OCI-LY1 (cell line): ENCODE data around the gene AOAH.

ENCODE experiments used
- H2AFZ ChIP-seq: fragments of 200-600 bp; sonication (generic), shearing (Covaris generic); 2 replicates; pipeline ENCODE4 v1.6.0; 2014; ENCODE audit warnings: antibody characterized with exemption, mild to moderate bottlenecking, low read length
- H3F3A ChIP-seq: fragments of 200-600 bp; sonication (generic), shearing (Covaris generic); 2 replicates; pipeline ENCODE4 v1.6.0; 2014; ENCODE audit warnings: mild to moderate bottlenecking, antibody characterized with exemption, low read length, moderate library complexity; ENCODE audit not compliant: insufficient read depth
- H3K27ac ChIP-seq: fragments of 200-600 bp; sonication (generic); 2 replicates; pipeline ENCODE4 v1.5.1; 2014; ENCODE audit warnings: low read length, mixed run types, mild to moderate bottlenecking, low read depth; ENCODE audit not compliant: poor library complexity, severe bottlenecking
- H3K27me3 ChIP-seq: fragments of 200-600 bp; sonication (generic); 2 replicates; pipeline ENCODE4 v1.6.0; 2014; ENCODE audit warnings: antibody characterized with exemption, mild to moderate bottlenecking, low read length, moderate library complexity; ENCODE audit not compliant: insufficient read depth
- H3K36me3 ChIP-seq: fragments of 200-600 bp; sonication (generic); 2 replicates; pipeline ENCODE4 v1.6.1; 2014; ENCODE audit warnings: mild to moderate bottlenecking, antibody characterized with exemption, low read length, moderate library complexity, mixed read lengths; ENCODE audit not compliant: insufficient read depth
- H3K4me1 ChIP-seq: fragments of 200-600 bp; sonication (generic); 2 replicates; pipeline ENCODE4 v1.5.1; 2014; ENCODE audit warnings: mild to moderate bottlenecking, low read length, moderate library complexity; ENCODE audit not compliant: insufficient read depth, severe bottlenecking
- H3K4me2 ChIP-seq: fragments of 200-600 bp; sonication (generic), shearing (Covaris generic); 2 replicates; pipeline ENCODE4 v1.6.1; 2014; ENCODE audit warnings: low read length
- H3K4me3 ChIP-seq: fragments of 200-600 bp; sonication (generic); 2 replicates; pipeline ENCODE4 v1.5.1; 2014; ENCODE audit warnings: low read length, low read depth, mild to moderate bottlenecking, mixed read lengths; ENCODE audit not compliant: poor library complexity, severe bottlenecking
- H3K79me2 ChIP-seq: fragments of 200-600 bp; shearing (Covaris generic); 2 replicates; pipeline ENCODE4 v1.6.1; 2016; ENCODE audit warnings: mixed run types, low read length, mixed read lengths; ENCODE audit not compliant: insufficient read depth
- H3K9ac ChIP-seq: fragments of 200-600 bp; sonication (generic), shearing (Covaris generic); 2 replicates; pipeline ENCODE4 v1.6.1; 2014; ENCODE audit warnings: mild to moderate bottlenecking, low read length, mixed read lengths
- H3K9me2 ChIP-seq: fragments of 200-600 bp; sonication (generic), shearing (Covaris generic); 2 replicates; pipeline ENCODE4 v1.6.1; 2014; ENCODE audit warnings: low read depth, mild to moderate bottlenecking, low read length, mixed read lengths
- H3K9me3 ChIP-seq: fragments of 200-600 bp; shearing (Covaris generic); 2 replicates; pipeline ENCODE4 v1.6.1; 2014; ENCODE audit warnings: low read length, mixed read lengths
- H4K20me1 ChIP-seq: fragments of 200-600 bp; sonication (generic), shearing (Covaris generic); 2 replicates; pipeline ENCODE4 v1.6.0; 2016; ENCODE audit warnings: mild to moderate bottlenecking, low read length; ENCODE audit not compliant: insufficient read depth
- CTCF ChIP-seq: fragments of 200-600 bp; sonication (generic), shearing (Covaris generic); IDR thresholded peaks from 2 replicates; pipeline ENCODE4 v1.5.1; 2017; ENCODE audit warnings: mild to moderate bottlenecking, antibody characterized with exemption, low read length, moderate library complexity, mixed read lengths
- EZH2 ChIP-seq: fragments of 200-600 bp; sonication (generic), shearing (Covaris generic); IDR thresholded peaks from 2 replicates; pipeline ENCODE4 v1.8.0; 2017; ENCODE audit warnings: borderline replicate concordance, mixed run types, mild to moderate bottlenecking, antibody characterized with exemption, low read length, moderate library complexity, mixed read lengths

The AOAH gene

DNA sequence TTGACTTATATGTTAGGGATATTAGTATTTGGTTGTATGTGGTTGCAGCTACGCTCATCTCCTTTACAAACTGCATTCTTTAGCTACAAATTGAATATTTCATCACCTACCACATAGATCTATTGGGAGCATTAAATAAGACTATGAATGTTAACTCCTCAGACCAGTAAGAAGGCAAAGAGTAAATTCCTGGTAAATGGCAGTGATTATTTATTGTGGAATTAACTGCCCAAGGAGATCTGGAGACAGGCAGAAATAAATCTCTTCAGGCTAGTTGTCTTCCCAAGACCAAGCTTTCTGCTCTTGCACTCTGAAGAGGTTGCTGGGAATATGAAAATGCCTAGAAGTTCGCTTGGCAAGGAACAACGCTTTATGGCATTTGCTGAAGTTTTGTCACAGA is 260.0 kb downstream of the AOAH start:
- H3K79me2 ChIP-seq = no peaks in the 10 kb centered on the region
- no peaks in the 10 kb centered on the region for H3K9me3 ChIP-seq
- no peaks in the 10 kb centered on the region for H3K4me1 ChIP-seq
- no peak overlapping the region for H3K4me3 ChIP-seq
- no peaks in the 10 kb centered on the region for H3K9me2 ChIP-seq
- H3K27me3 ChIP-seq = no peaks in the 10 kb centered on the region
- no peak overlapping the region for H3K4me2 ChIP-seq
- no peak overlapping the region for H3K27ac ChIP-seq
- H3K9ac ChIP-seq = no peak overlapping the region
- no peak for TF ChIP-seq CTCF
- no peak for TF ChIP-seq EZH2
- no peak overlapping the region for H2AFZ ChIP-seq
- no peaks in the 10 kb centered on the region for H4K20me1 ChIP-seq
- no peaks in the 10 kb centered on the region for H3K36me3 ChIP-seq
- no peaks in the 10 kb centered on the region for H3F3A ChIP-seq
